ENCODE results near the gene CDKN2AIPNL.

Gene CDKN2AIPNL

DNA sequence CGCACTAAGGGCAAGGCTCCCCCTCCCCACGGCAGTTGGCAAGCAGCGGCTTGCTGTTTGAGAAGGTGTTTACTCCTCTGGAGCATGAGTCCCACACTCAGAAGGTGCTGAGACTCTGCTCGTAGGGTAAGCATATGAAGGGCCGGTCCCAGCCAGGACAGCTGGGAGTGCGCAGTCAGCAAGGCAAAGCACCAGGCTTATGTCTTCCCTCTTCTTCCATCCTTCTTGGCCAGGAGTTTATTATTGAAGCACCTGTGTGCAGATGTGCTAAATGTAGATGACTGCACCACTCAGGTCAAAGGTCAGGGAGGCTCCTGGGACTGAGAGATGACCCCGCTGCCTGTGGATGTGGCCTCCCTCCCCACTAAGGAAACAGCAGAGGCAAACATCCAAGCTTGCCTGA is 27.0 kb upstream of the CDKN2AIPNL start:
- Histone ChIP-seq H3K9me3 (ENCODE audit: insufficient read depth, low read length, severe bottlenecking) (no peaks in the 10 kb centered on the region), H3K9ac (ENCODE audit: low read depth, low read length) (no peak overlapping the region), H3K36me3 (ENCODE audit: insufficient read depth, low read length) (no peaks in the 10 kb centered on the region), H4K20me1 (ENCODE audit: insufficient read depth, low read length) (no peaks in the 10 kb centered on the region), H3K4me2 (ENCODE audit: insufficient read depth, low read length) (no peak overlapping the region), H3K27ac (ENCODE audit: low read length) (no peak overlapping the region), H3K4me3 (ENCODE audit: low read depth in 1 of 2, low read length in 2 of 2) (no peak overlapping the region), H2AFZ (ENCODE audit: low read depth, low read length) (no peak overlapping the region), H3K4me1 (ENCODE audit: insufficient read depth, low read length) (no peaks in the 10 kb centered on the region), H3K79me2 (ENCODE audit: insufficient read depth, low read length) (no peaks in the 10 kb centered on the region), H3K27me3 (ENCODE audit: insufficient read depth, low read length, poor library complexity) (no peaks in the 10 kb centered on the region)
- DNase-seq (no peak), ATAC-seq (ENCODE audit: insufficient read depth, low read depth) (no peak)
- TF ChIP-seq, protein P1, sequence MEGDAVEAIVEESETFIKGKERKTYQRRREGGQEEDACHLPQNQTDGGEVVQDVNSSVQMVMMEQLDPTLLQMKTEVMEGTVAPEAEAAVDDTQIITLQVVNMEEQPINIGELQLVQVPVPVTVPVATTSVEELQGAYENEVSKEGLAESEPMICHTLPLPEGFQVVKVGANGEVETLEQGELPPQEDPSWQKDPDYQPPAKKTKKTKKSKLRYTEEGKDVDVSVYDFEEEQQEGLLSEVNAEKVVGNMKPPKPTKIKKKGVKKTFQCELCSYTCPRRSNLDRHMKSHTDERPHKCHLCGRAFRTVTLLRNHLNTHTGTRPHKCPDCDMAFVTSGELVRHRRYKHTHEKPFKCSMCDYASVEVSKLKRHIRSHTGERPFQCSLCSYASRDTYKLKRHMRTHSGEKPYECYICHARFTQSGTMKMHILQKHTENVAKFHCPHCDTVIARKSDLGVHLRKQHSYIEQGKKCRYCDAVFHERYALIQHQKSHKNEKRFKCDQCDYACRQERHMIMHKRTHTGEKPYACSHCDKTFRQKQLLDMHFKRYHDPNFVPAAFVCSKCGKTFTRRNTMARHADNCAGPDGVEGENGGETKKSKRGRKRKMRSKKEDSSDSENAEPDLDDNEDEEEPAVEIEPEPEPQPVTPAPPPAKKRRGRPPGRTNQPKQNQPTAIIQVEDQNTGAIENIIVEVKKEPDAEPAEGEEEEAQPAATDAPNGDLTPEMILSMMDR (IDR thresholded peaks at IDR 0.05; ENCODE audit: borderline replicate concordance, extremely low read depth, low read length, poor library complexity, severe bottlenecking): no peak
- no peak for TF ChIP-seq EZH2 (IDR thresholded peaks at IDR 0.05; ENCODE audit: borderline replicate concordance, low read depth, low read length, severe bottlenecking)

DNA sequence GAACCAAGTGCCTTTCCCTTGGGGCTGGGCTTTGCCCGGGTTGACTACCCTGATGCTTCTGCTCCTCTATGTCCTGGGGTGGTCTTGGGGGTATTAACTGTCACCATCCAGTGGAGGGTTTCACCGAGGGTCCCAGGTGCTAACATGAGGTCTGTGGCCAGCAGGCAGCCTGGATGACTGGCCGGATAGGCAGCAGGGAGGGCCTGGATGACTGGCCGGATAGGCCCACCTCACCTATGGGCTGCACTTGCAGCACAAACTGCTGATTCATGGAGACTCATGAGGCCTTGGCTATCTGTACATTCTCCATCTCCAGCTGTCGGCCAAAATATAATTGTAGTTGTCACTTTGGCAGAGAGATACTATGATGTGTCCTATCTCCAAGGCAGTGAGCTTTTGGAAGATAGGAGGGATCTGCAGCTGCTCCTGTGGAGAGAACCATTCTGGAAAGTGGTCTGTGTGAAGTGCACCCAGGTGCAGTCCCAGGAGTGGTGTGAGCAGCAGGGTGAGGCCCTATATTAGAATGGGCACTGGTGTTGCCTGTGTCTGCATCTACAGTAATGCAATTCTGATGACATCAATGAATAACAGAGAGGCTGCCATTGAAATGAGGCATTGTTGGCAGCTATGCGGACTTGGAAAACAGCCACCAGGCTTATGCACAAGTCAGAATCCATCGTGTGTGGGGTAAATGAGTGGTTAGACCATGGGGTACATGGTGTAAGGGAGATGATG is 26.3 kb upstream of the CDKN2AIPNL start:
- H3K27ac ChIP-seq (ENCODE audit: low read length): no peak overlapping the region
- no peak for ATAC-seq (ENCODE audit: insufficient read depth, low read depth)
- H3K9ac ChIP-seq (ENCODE audit: low read depth, low read length): no peak overlapping the region
- no peaks in the 10 kb centered on the region for H3K4me1 ChIP-seq (ENCODE audit: insufficient read depth, low read length)
- no peak overlapping the region for H3K4me2 ChIP-seq (ENCODE audit: insufficient read depth, low read length)
- no peaks in the 10 kb centered on the region for H3K27me3 ChIP-seq (ENCODE audit: insufficient read depth, low read length, poor library complexity)
- H3K4me3 ChIP-seq (ENCODE audit: low read depth in 1 of 2, low read length in 2 of 2): no peak overlapping the region
- H4K20me1 ChIP-seq (ENCODE audit: insufficient read depth, low read length): no peaks in the 10 kb centered on the region
- H3K79me2 ChIP-seq (ENCODE audit: insufficient read depth, low read length): no peaks in the 10 kb centered on the region
- H3K36me3 ChIP-seq (ENCODE audit: insufficient read depth, low read length): no peaks in the 10 kb centered on the region
- no peak overlapping the region for H2AFZ ChIP-seq (ENCODE audit: low read depth, low read length)
- no peaks in the 10 kb centered on the region for H3K9me3 ChIP-seq (ENCODE audit: insufficient read depth, low read length, severe bottlenecking)
- no peak for DNase-seq
- TF ChIP-seq, protein P1 (IDR thresholded peaks at IDR 0.05; ENCODE audit: borderline replicate concordance, extremely low read depth, low read length, poor library complexity, severe bottlenecking): no peak
- TF ChIP-seq EZH2 (IDR thresholded peaks at IDR 0.05; ENCODE audit: borderline replicate concordance, low read depth, low read length, severe bottlenecking): no peak

DNA sequence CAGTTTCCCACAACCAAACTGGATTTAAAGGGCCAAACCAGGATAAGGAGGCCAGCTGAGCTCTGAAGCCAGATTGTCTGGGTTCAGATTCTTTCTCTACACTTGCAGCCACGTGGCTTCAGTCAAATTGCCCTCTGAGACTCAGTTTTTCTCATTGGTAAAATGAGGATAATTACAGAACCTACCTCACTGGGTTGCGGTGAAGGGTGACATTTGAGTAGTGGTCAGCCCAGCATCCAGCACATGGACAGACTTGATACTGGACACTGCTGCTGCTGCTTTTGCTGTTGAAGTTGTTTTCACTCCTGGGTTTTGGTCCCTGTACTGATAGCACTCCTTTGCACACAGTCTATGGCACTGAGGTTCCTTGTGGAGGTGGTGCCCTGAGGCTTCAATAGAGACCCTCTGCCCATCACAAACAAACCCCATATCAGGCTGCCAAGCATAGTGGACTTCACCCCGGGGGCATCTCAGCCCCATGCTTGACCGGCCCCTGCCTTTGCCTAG is 25.7 kb upstream of the CDKN2AIPNL start:
- H3K79me2 ChIP-seq (ENCODE audit: insufficient read depth, low read length): no peaks in the 10 kb centered on the region
- H4K20me1 ChIP-seq (ENCODE audit: insufficient read depth, low read length): no peaks in the 10 kb centered on the region
- TF ChIP-seq, protein P1 (IDR thresholded peaks at IDR 0.05; ENCODE audit: borderline replicate concordance, extremely low read depth, low read length, poor library complexity, severe bottlenecking): no peak
- no peak for TF ChIP-seq EZH2 (IDR thresholded peaks at IDR 0.05; ENCODE audit: borderline replicate concordance, low read depth, low read length, severe bottlenecking)
- no peak overlapping the region for H3K4me2 ChIP-seq (ENCODE audit: insufficient read depth, low read length)
- no peaks in the 10 kb centered on the region for H3K9me3 ChIP-seq (ENCODE audit: insufficient read depth, low read length, severe bottlenecking)
- no peak for DNase-seq
- no peaks in the 10 kb centered on the region for H3K36me3 ChIP-seq (ENCODE audit: insufficient read depth, low read length)
- H3K27ac ChIP-seq (ENCODE audit: low read length): no peak overlapping the region
- H3K4me1 ChIP-seq (ENCODE audit: insufficient read depth, low read length): no peaks in the 10 kb centered on the region
- H2AFZ ChIP-seq (ENCODE audit: low read depth, low read length): no peak overlapping the region
- no peak overlapping the region for H3K4me3 ChIP-seq (ENCODE audit: low read depth in 1 of 2, low read length in 2 of 2)
- no peaks in the 10 kb centered on the region for H3K27me3 ChIP-seq (ENCODE audit: insufficient read depth, low read length, poor library complexity)
- ATAC-seq (ENCODE audit: insufficient read depth, low read depth): no peak
- H3K9ac ChIP-seq (ENCODE audit: low read depth, low read length): no peak overlapping the region

Measured in DND-41 (cell line).